Fibroblast of lung (primary cell): ENCODE data around the gene PIK3CD. TPM values are rescaled to one million over a fixed set of nuclear protein-coding genes. Genes with fewer than 3 reads are reported as not detected.
A peak's percentile ranks its signal among the peaks of the same experiment; 100 is the strongest.

Source experiments
- DNase-seq, 2 donors: peaks; one replicate each; pipeline versions ENCODE4 v3.0.0 to v3.0.0-alpha.2; 2010; ENCODE audit warnings: low read depth in 2 of 2
- H2AFZ ChIP-seq: 2 replicates; pipeline ENCODE4 v1.5.1; 2012; ENCODE audit warnings: low read length, control low read depth, inconsistent platforms
- H3K27ac ChIP-seq: 2 replicates; pipeline ENCODE4 v1.5.1; 2011; ENCODE audit warnings: low read length, control low read depth; ENCODE audit not compliant: insufficient read depth
- H3K27me3 ChIP-seq: 2 replicates; pipeline ENCODE4 v1.5.1; 2011; ENCODE audit warnings: mild to moderate bottlenecking, low read length; ENCODE audit not compliant: control insufficient read depth, insufficient read depth
- H3K36me3 ChIP-seq: 2 replicates; pipeline ENCODE4 v1.5.1; 2011; ENCODE audit warnings: low read length; ENCODE audit not compliant: control insufficient read depth, insufficient read depth
- H3K4me1 ChIP-seq: 2 replicates; pipeline ENCODE4 v1.5.1; 2011; ENCODE audit warnings: low read length; ENCODE audit not compliant: control insufficient read depth, insufficient read depth; ENCODE audit errors: extremely low read depth
- H3K4me2 ChIP-seq: 2 replicates; pipeline ENCODE4 v1.5.1; 2011; ENCODE audit warnings: low read length, control low read depth; ENCODE audit not compliant: insufficient read depth; ENCODE audit errors: extremely low read depth
- H3K4me3 ChIP-seq, 4 experiments: fragments of 200-600 bp in 1 of 4; sonication (generic) in 1 of 4; replicated peaks in 1 of 4; 2 replicates each; pipeline ENCODE4 v1.5.1; 2011 to 2016; ENCODE audit warnings: low read length in 4 of 4, low read depth in 3 of 4, mild to moderate bottlenecking in 3 of 4, control low read depth in 2 of 4, inconsistent platforms in 1 of 4, mixed read lengths in 1 of 4; ENCODE audit not compliant: insufficient read depth in 1 of 4; ENCODE audit errors: control extremely low read depth in 1 of 4
- H3K79me2 ChIP-seq: 2 replicates; pipeline ENCODE4 v1.5.1; 2012; ENCODE audit warnings: mild to moderate bottlenecking, low read length, inconsistent platforms; ENCODE audit not compliant: control insufficient read depth, insufficient read depth
- H3K9ac ChIP-seq: 2 replicates; pipeline ENCODE4 v1.5.1; 2011; ENCODE audit warnings: mild to moderate bottlenecking, low read length, control low read depth; ENCODE audit not compliant: insufficient read depth
- H3K9me3 ChIP-seq: 2 replicates; pipeline ENCODE4 v1.5.1; 2012; ENCODE audit warnings: low read depth, low read length; ENCODE audit not compliant: control insufficient read depth, insufficient read depth
- H4K20me1 ChIP-seq: 2 replicates; pipeline ENCODE4 v1.5.1; 2011; ENCODE audit warnings: low read length; ENCODE audit not compliant: control insufficient read depth, insufficient read depth; ENCODE audit errors: extremely low read depth
- EZH2 ChIP-seq: IDR thresholded peaks from 2 replicates; pipeline ENCODE4 v1.5.1; 2012; ENCODE audit warnings: low read length, control low read depth, mild to moderate bottlenecking; ENCODE audit errors: missing control alignments
- polyA plus RNA-seq, 2 donors: library from polyadenylated mRNA; depleted of rRNA in 1 of 2; stranded (reverse) in 1 of 2; unstranded in 1 of 2; fragments of >200 nt; gene quantifications; 2 replicates each; pipeline ENCODE4 v1.2.1, GENCODE V29; 2011 to 2012; ENCODE audit warnings: missing spikeins in 1 of 2
- total RNA-seq: library from RNA; depleted of rRNA; stranded (reverse); fragments of >200 nt; gene quantifications from 2 replicates; pipeline ENCODE4 v1.2.1, GENCODE V29; 2014
- TF ChIP-seq, protein P1 (sequence below), 2 donors: IDR thresholded peaks in 1 of 2; conservative IDR thresholded peaks in 1 of 2; 1 replicate in 1 of 2; 2 replicates in 1 of 2; pipeline ENCODE4 v1.5.1; 2011 to 2012; ENCODE audit warnings: low read length in 2 of 2, control low read depth in 1 of 2, inconsistent platforms in 1 of 2, low read depth in 1 of 2, mild to moderate bottlenecking in 1 of 2

Gene PIK3CD
- total and polyA plus RNA-seq, 2 donors (not counting 1 experiment from before 2014, with no cell fraction given), result 2.8 to 6.4 TPM

DNA sequence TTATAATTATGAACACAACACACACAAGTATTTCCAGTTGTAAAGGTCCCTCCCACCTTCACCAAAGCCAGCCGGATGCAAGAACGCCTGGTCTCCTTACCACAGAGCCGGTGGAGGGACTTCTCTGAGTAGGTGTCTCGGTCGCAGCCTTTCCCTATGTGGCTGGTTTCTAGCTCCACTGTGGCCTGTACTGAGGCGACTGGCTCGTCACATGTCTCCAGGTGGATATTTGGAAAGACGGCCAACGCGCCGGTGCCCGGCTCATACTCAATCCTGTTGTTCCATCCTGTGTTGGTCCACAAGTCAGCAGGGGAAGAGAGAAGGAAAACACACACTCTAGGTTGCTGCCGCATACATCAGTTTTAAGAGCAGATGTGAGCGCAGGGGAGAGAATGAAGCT, 97.8 kb downstream of the PIK3CD start:
- no peak for TF ChIP-seq EZH2
- TF ChIP-seq, protein P1, sequence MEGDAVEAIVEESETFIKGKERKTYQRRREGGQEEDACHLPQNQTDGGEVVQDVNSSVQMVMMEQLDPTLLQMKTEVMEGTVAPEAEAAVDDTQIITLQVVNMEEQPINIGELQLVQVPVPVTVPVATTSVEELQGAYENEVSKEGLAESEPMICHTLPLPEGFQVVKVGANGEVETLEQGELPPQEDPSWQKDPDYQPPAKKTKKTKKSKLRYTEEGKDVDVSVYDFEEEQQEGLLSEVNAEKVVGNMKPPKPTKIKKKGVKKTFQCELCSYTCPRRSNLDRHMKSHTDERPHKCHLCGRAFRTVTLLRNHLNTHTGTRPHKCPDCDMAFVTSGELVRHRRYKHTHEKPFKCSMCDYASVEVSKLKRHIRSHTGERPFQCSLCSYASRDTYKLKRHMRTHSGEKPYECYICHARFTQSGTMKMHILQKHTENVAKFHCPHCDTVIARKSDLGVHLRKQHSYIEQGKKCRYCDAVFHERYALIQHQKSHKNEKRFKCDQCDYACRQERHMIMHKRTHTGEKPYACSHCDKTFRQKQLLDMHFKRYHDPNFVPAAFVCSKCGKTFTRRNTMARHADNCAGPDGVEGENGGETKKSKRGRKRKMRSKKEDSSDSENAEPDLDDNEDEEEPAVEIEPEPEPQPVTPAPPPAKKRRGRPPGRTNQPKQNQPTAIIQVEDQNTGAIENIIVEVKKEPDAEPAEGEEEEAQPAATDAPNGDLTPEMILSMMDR (conservative IDR thresholded peaks at IDR 0.05 in 1 of 2, IDR thresholded peaks at IDR 0.05 in 1 of 2; ENCODE audit: low read depth in 1 of 2, low read length in 2 of 2), result no peak
- peaks cover 6% of the 10 kb centered on the region for H3K36me3 ChIP-seq
- H3K27me3 ChIP-seq, result no peaks in the 10 kb centered on the region
- H3K9ac ChIP-seq, result no peak overlapping the region
- no peak overlapping the region for H3K27ac ChIP-seq
- H3K4me3 ChIP-seq, result no peak overlapping the region
- H3K79me2 ChIP-seq, result no peaks in the 10 kb centered on the region
- H3K4me1 ChIP-seq, result no peaks in the 10 kb centered on the region
- no peak overlapping the region for H2AFZ ChIP-seq
- DNase-seq, result no peak
- H4K20me1 ChIP-seq, result no peaks in the 10 kb centered on the region
- H3K9me3 ChIP-seq, result no peaks in the 10 kb centered on the region
- no peak overlapping the region for H3K4me2 ChIP-seq

DNA sequence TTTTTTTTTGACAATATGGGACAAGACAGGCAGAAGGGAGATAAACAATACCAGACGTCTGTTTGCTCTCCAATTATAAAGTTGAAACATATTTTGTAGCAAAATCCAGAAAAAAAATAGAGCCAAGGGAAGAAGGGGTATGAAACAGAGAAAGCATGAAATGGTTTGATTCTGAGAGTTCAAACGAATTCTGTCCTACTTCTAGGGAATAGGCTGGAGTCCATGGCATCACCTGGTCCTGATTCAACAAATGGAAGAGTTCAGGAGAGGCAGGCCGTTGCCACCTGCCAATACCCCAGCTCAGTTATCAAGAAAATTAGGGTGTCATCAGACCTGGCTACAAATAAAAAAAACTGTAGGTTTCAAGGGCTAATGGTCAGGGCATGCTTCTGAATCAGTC, 100.4 kb downstream of the PIK3CD start:
- H2AFZ ChIP-seq, result no peak overlapping the region
- TF ChIP-seq, protein P1 (conservative IDR thresholded peaks at IDR 0.05 in 1 of 2, IDR thresholded peaks at IDR 0.05 in 1 of 2; ENCODE audit: low read depth in 1 of 2, low read length in 2 of 2), result no peak
- TF ChIP-seq EZH2, result no peak
- no peaks in the 10 kb centered on the region for H3K27me3 ChIP-seq
- peaks cover 4% of the 10 kb centered on the region for H3K36me3 ChIP-seq
- no peaks in the 10 kb centered on the region for H4K20me1 ChIP-seq
- no peak overlapping the region for H3K4me3 ChIP-seq
- H3K4me2 ChIP-seq, result no peak overlapping the region
- no peak for DNase-seq
- no peaks in the 10 kb centered on the region for H3K79me2 ChIP-seq
- no peak overlapping the region for H3K27ac ChIP-seq
- no peaks in the 10 kb centered on the region for H3K9me3 ChIP-seq
- no peaks in the 10 kb centered on the region for H3K4me1 ChIP-seq
- H3K9ac ChIP-seq, result no peak overlapping the region

DNA sequence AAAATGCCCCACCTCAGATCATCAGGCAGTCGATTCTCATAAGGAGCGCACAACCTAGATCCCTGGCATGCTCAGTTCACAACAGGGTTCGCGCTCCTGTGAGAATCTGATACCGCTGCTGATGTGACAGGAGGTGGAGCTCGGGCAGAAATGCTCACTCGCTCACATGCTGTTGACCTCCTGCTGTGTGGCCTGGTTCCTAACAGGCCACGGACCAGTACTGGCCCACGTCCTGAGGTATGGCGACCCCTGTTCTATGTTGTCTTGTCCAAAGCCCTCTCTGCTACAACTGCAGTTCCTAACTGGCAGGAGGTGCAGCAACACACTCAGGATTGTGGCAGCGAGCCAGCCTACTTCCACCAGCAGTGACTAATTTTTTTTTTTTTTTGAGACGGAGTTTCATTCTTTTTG, 101.6 kb downstream of the PIK3CD start:
- TF ChIP-seq, protein P1 (conservative IDR thresholded peaks at IDR 0.05 in 1 of 2, IDR thresholded peaks at IDR 0.05 in 1 of 2; ENCODE audit: low read depth in 1 of 2, low read length in 2 of 2), result no peak
- TF ChIP-seq EZH2, result no peak
- H3K9me3 ChIP-seq, result no peaks in the 10 kb centered on the region
- peak; percentile 77 to 84 for DNase-seq
- no peak overlapping the region for H3K4me2 ChIP-seq
- H3K4me1 ChIP-seq, result no peaks in the 10 kb centered on the region
- no peaks in the 10 kb centered on the region for H4K20me1 ChIP-seq
- no peaks in the 10 kb centered on the region for H3K79me2 ChIP-seq
- peaks cover 4% of the 10 kb centered on the region for H3K36me3 ChIP-seq
- H3K27ac ChIP-seq, result no peak overlapping the region
- H3K4me3 ChIP-seq, result no peak overlapping the region
- H2AFZ ChIP-seq, result no peak overlapping the region
- H3K9ac ChIP-seq, result no peak overlapping the region
- H3K27me3 ChIP-seq, result no peaks in the 10 kb centered on the region
